Uterus (tissue), 4 donors: ENCODE data around the gene ICAM2. TPM values are rescaled to one million over a fixed set of nuclear protein-coding genes. Genes with fewer than 3 reads are reported as not detected.
"Not testable (repeated sequence)": the region's sequence is repeated elsewhere in the genome, so short reads cannot be mapped to it uniquely, and the experiment has no call there.

Experiments used
- DNase-seq, 2 donors: peaks; one replicate each; pipeline ENCODE4 v3.0.0-alpha.2; 2019 to 2020
- H3K27ac ChIP-seq, 2 donors: fragments of 200-600 bp; sonication (generic); 1 replicate in 1 of 2; 2 replicates in 1 of 2; pipeline ENCODE4 v1.5.1; 2016 to 2018
- H3K27me3 ChIP-seq, 2 donors: fragments of 200-600 bp; sonication (generic); one replicate each; pipeline ENCODE4 v1.5.1; 2018 to 2019; ENCODE audit warnings: control low read depth in 1 of 2
- H3K36me3 ChIP-seq, 2 donors: fragments of 200-600 bp; sonication (generic); one replicate each; pipeline ENCODE4 v1.5.1; 2019; ENCODE audit warnings: control low read depth in 1 of 2
- H3K4me1 ChIP-seq, 2 donors: fragments of 200-600 bp; sonication (generic); one replicate each; pipeline ENCODE4 v1.5.1; 2018 to 2019; ENCODE audit warnings: control low read depth in 1 of 2
- H3K4me3 ChIP-seq, 2 donors: fragments of 200-600 bp; sonication (generic); 1 replicate in 1 of 2; 2 replicates in 1 of 2; pipeline ENCODE4 v1.5.1; 2018 to 2019; ENCODE audit warnings: mild to moderate bottlenecking in 1 of 2
- H3K9me3 ChIP-seq, 2 donors: fragments of 200-600 bp; sonication (generic); one replicate each; pipeline ENCODE4 v1.5.1; 2019; ENCODE audit warnings: control low read depth in 1 of 2
- CTCF ChIP-seq, 4 experiments: fragments of 200-600 bp in 2 of 4; fragments of 450-650 bp in 2 of 4; sonication (generic) in 2 of 4; IDR thresholded peaks; one replicate each; pipeline ENCODE4 v1.5.1; 2016 to 2019; ENCODE audit warnings: antibody characterized with exemption in 4 of 4, mild to moderate bottlenecking in 2 of 4, moderate library complexity in 1 of 4
- POLR2A ChIP-seq, 2 donors: fragments of 450-650 bp; IDR thresholded peaks; one replicate each; pipeline ENCODE4 v1.6.1; 2016; ENCODE audit warnings: antibody characterized with exemption in 2 of 2, mild to moderate bottlenecking in 1 of 2, moderate library complexity in 1 of 2
- intact Hi-C: fragments of 100-400 bp; cut with DNase I; formaldehyde crosslinking; loops from one replicate; pipeline ENCODE4 v1.15.1; 2023; ENCODE audit warnings: low total_unique reads
- total RNA-seq, 4 donors: library from RNA; depleted of rRNA in 3 of 4; stranded (reverse); fragments of >200 nt in 3 of 4; gene quantifications; one replicate each; pipeline versions ENCODE4 v1.1.0 to v1.2.4, GENCODE V29; 2014 to 2023
- donor health status: DM: yes; HTN: yes; CAD: no.

The ICAM2 gene
- total RNA-seq, 4 donors from 2014 or later = 20.6 to 108 (median 42.4) TPM

GRCh38 chr17:64015447-64015846 is 5.0 kb downstream of the ICAM2 start:
- TF ChIP-seq POLR2A (IDR thresholded peaks at IDR 0.05) = no peak
- intact Hi-C loops = no loop called here
- no peak overlapping the region for H3K4me3 ChIP-seq
- no peak for DNase-seq
- H3K36me3 ChIP-seq = no peaks in the 10 kb centered on the region
- H3K27me3 ChIP-seq = no peaks in the 10 kb centered on the region
- H3K9me3 ChIP-seq = no peaks in the 10 kb centered on the region
- H3K27ac ChIP-seq = peak overlapping the region in 1 of 2 donors; percentile 63
- H3K4me1 ChIP-seq = no peaks in the 10 kb centered on the region

GRCh38 chr17:64009571-64010402 is 10.6 kb downstream of the ICAM2 start:
- H3K36me3 ChIP-seq = no peaks in the 10 kb centered on the region
- H3K4me3 ChIP-seq = no peak overlapping the region
- intact Hi-C loops = no loop called here
- no peak overlapping the region for H3K27ac ChIP-seq
- TF ChIP-seq CTCF (IDR thresholded peaks at IDR 0.05) (no peak), POLR2A (IDR thresholded peaks at IDR 0.05) (no peak)
- DNase-seq = no peak
- no peaks in the 10 kb centered on the region for H3K27me3 ChIP-seq
- H3K4me1 ChIP-seq = no peaks in the 10 kb centered on the region
- H3K9me3 ChIP-seq = no peaks in the 10 kb centered on the region

- Histone ChIP-seq H3K4me1 (no peaks in the 10 kb centered on the region), H3K27me3 (no peaks in the 10 kb centered on the region), H3K36me3 (no peaks in the 10 kb centered on the region), H3K9me3 (no peaks in the 10 kb centered on the region), H3K27ac (peak overlapping the region in 1 of 2 donors; percentile 46), H3K4me3 (no peak overlapping the region)
- no peak for DNase-seq
- intact Hi-C loops = no loop called here
- TF ChIP-seq POLR2A (IDR thresholded peaks at IDR 0.05) (no peak), CTCF (IDR thresholded peaks at IDR 0.05) (no peak)
Observed at GRCh38 chr17:64008830-64009229, 11.6 kb downstream of the ICAM2 start.

- no peak overlapping the region for H3K4me3 ChIP-seq
- no peak for TF ChIP-seq POLR2A (IDR thresholded peaks at IDR 0.05)
- no peak for TF ChIP-seq CTCF (IDR thresholded peaks at IDR 0.05)
- no peaks in the 10 kb centered on the region for H3K36me3 ChIP-seq
- H3K27me3 ChIP-seq = no peaks in the 10 kb centered on the region
- no peaks in the 10 kb centered on the region for H3K4me1 ChIP-seq
- no peak for DNase-seq
- intact Hi-C loops = no loop called here
- no peaks in the 10 kb centered on the region for H3K9me3 ChIP-seq
- H3K27ac ChIP-seq = peak overlapping the region; percentile 36 to 46
Observed at GRCh38 chr17:64008346-64008745, 12.1 kb downstream of the ICAM2 start.

GRCh38 chr17:64007838-64008282 is 12.6 kb downstream of the ICAM2 start:
- no peak for DNase-seq
- Histone ChIP-seq H3K4me1 (no peaks in the 10 kb centered on the region), H3K4me3 (no peak overlapping the region), H3K9me3 (no peaks in the 10 kb centered on the region), H3K36me3 (no peaks in the 10 kb centered on the region), H3K27ac (peak overlapping the region; percentile 36 to 46), H3K27me3 (no peaks in the 10 kb centered on the region)
- intact Hi-C loops = no loop called here
- TF ChIP-seq CTCF (IDR thresholded peaks at IDR 0.05) (no peak), POLR2A (IDR thresholded peaks at IDR 0.05) (no peak)

- H3K9me3 ChIP-seq, H3K4me3 ChIP-seq, intact Hi-C loops, H3K36me3 ChIP-seq, H3K4me1 ChIP-seq, H3K27me3 ChIP-seq: not testable (repeated sequence)
- DNase-seq = peak in 1 of 2 donors; percentile 32
- H3K27ac ChIP-seq = peak overlapping the region; percentile 36 to 46
Observed at GRCh38 chr17:64007089-64007837, 13.2 kb downstream of the ICAM2 start.
